K562 (cell line): Measurements from ENCODE around the gene SRC.

Source experiments
- CBFA2T2 ChIP-seq: fragments of 450-650 bp; conservative IDR thresholded peaks from 2 replicates; pipeline ENCODE4 v1.6.1; 2017; ENCODE audit warnings: mild to moderate bottlenecking
- CREM ChIP-seq: IDR thresholded peaks from 2 replicates; pipeline ENCODE4 v1.6.1; 2014; ENCODE audit warnings: antibody characterized with exemption, low read depth
- EGR1 ChIP-seq: fragments of 450-650 bp; conservative IDR thresholded peaks from 2 replicates; pipeline ENCODE4 v1.6.1; 2017; ENCODE audit warnings: mild to moderate bottlenecking
- ETV1 ChIP-seq: fragments of 450-650 bp; conservative IDR thresholded peaks from 2 replicates; pipeline ENCODE4 v1.6.1; 2016; ENCODE audit warnings: missing genetic modification characterization, control low read depth, low read depth, missing compliant biosample characterization
- EZH2 ChIP-seq: IDR thresholded peaks from 2 replicates; pipeline ENCODE4 v1.6.1; 2012; ENCODE audit warnings: low read depth, mild to moderate bottlenecking, inconsistent platforms, low read length, borderline replicate concordance
- IRF2 ChIP-seq: sonication (generic); formaldehyde crosslinking; IDR thresholded peaks from 2 replicates; pipeline ENCODE4 v1.8.1; 2022; ENCODE audit warnings: mild to moderate bottlenecking, missing genetic modification reagents
- NBN ChIP-seq: fragments of 450-650 bp; IDR thresholded peaks from 2 replicates; pipeline ENCODE4 v1.6.1; 2016; ENCODE audit warnings: low read depth, mild to moderate bottlenecking
- NR2C1 ChIP-seq, 2 experiments: fragments of 450-650 bp; IDR thresholded peaks; 2 replicates each; pipeline ENCODE4 v1.6.1; 2017; ENCODE audit warnings: mild to moderate bottlenecking in 2 of 2, antibody characterized with exemption in 1 of 2, inconsistent platforms in 1 of 2, missing compliant biosample characterization in 1 of 2, missing genetic modification characterization in 1 of 2
- U2AF2 ChIP-seq: fragments of 200-400 bp; formaldehyde crosslinking; optimal IDR thresholded peaks from 2 replicates; pipeline ENCODE3; 2017; ENCODE audit warnings: low read depth, mild to moderate bottlenecking, low read length
- ZNF12 ChIP-seq: sonication (generic); formaldehyde crosslinking; IDR thresholded peaks from 2 replicates; pipeline ENCODE4 v1.4.0; 2020; ENCODE audit warnings: mild to moderate bottlenecking, missing genetic modification reagents
- TF ChIP-seq, protein P1 (sequence below): sonication (generic); formaldehyde crosslinking; IDR thresholded peaks from 2 replicates; pipeline ENCODE4 v1.8.0; 2022; ENCODE audit warnings: mild to moderate bottlenecking, missing genetic modification reagents

DNA sequence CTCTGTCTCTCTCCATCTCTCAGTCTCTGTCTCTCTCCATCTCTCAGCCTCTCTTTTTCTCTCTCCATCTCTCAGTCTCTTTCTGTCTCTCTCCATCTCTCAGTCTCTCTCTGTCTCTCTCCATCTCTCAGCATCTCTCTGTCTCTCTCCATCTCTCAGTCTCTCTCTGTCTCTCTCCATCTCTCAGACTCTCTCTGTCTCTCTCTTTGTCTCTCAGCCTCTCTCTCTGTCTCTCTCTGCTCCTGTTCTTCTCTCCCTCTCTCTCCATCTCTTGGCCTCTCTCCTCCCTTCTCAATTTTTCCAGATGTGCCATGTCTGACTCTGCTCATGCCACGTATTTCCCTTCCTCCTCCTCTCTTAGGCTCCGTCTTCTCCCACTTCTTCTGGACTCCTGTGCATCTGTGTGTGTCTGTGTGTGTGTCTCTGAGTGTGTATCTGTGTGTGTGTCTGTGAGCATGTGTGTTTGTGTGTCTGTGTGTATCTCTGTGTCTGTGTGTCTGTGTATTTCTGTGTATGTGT lies 72.7 kb downstream of the SRC start:
- no peak for TF ChIP-seq CBFA2T2
- TF ChIP-seq NBN: no peak
- TF ChIP-seq EZH2: no peak
- no peak for TF ChIP-seq ZNF12 (CRISPR knock-in tag)
- no peak for TF ChIP-seq IRF2 (CRISPR knock-in tag)
- TF ChIP-seq CREM: no peak
- TF ChIP-seq, protein P1, sequence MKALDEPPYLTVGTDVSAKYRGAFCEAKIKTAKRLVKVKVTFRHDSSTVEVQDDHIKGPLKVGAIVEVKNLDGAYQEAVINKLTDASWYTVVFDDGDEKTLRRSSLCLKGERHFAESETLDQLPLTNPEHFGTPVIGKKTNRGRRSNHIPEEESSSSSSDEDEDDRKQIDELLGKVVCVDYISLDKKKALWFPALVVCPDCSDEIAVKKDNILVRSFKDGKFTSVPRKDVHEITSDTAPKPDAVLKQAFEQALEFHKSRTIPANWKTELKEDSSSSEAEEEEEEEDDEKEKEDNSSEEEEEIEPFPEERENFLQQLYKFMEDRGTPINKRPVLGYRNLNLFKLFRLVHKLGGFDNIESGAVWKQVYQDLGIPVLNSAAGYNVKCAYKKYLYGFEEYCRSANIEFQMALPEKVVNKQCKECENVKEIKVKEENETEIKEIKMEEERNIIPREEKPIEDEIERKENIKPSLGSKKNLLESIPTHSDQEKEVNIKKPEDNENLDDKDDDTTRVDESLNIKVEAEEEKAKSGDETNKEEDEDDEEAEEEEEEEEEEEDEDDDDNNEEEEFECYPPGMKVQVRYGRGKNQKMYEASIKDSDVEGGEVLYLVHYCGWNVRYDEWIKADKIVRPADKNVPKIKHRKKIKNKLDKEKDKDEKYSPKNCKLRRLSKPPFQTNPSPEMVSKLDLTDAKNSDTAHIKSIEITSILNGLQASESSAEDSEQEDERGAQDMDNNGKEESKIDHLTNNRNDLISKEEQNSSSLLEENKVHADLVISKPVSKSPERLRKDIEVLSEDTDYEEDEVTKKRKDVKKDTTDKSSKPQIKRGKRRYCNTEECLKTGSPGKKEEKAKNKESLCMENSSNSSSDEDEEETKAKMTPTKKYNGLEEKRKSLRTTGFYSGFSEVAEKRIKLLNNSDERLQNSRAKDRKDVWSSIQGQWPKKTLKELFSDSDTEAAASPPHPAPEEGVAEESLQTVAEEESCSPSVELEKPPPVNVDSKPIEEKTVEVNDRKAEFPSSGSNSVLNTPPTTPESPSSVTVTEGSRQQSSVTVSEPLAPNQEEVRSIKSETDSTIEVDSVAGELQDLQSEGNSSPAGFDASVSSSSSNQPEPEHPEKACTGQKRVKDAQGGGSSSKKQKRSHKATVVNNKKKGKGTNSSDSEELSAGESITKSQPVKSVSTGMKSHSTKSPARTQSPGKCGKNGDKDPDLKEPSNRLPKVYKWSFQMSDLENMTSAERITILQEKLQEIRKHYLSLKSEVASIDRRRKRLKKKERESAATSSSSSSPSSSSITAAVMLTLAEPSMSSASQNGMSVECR: no peak
- TF ChIP-seq EGR1: no peak
- no peak for TF ChIP-seq NR2C1 (IDR thresholded peaks at IDR 0.05)
- no peak for TF ChIP-seq NR2C1 (tag; IDR thresholded peaks at IDR 0.05)
- TF ChIP-seq ETV1: no peak
- TF ChIP-seq U2AF2: no peak
